HK-2 (cell line): Measurements from ENCODE around the gene TACR1.

Source experiments
- DNase-seq: peaks from one replicate; pipeline ENCODE4 v3.0.0-alpha.2; 2018; ENCODE audit not compliant: unreplicated experiment

Gene TACR1

DNA sequence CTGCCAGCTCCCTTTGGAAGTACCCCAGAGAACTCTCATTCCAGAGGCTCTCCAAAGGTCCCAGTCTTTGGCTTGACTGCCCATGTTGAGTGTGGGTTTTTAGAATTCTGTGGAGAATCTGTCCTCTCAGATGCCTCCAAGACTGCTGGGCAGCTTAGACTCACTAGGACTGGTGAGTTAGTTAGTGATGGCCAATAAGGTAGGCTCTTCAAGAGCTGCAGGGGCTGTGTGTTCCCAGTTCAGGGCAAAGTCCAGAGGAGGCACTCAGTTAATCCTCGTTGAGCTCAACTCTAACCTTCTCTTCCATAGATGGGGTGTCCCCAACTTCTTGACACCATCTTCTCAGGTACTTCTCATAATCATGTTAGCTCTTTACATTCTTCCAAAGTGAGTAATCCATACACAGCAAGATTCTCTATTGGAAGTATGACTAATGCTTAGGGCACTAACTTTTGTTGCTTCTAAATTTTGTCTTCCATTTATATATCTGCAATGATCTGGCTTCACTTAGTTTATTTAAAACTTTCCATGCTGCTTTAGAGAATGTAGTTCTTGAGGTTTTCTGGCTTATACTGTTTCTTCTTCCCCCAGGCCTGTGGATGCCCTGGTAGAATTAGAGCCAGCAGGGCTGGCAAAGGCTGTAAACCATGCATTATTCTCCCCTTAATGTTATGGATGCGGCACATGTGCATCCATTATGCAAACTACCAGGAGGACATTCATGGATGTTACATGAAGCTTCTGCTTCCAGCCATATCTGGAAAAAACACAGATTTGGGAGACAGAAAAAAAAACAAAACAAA, 151.9 kb downstream of the TACR1 start:
- no peak for DNase-seq

DNA sequence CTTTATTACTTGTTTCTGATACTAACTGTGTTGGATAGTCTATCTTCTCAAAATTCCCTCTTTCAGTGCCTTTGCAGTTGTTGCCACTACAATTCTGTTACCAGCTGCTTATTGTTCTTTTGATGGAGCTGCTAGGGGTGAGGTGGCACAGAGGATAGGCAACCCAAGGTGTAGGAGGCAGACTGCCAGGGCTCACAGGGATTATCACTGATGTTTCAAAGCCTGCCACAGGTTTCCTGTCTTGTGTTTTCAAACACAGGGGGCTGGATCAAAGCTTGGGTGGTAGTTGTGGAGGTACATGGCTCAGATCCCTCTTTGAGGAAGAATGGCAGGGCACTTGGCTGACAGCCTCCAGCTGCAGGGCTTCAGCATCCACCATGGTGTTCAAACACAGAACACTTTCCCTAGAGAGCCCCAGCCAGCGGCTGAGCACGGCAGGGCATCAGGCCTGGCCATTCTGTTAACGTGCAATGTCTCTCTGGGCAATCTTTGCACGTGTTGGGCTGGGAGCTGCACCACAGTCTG, 153.7 kb downstream of the TACR1 start:
- no peak for DNase-seq

DNA sequence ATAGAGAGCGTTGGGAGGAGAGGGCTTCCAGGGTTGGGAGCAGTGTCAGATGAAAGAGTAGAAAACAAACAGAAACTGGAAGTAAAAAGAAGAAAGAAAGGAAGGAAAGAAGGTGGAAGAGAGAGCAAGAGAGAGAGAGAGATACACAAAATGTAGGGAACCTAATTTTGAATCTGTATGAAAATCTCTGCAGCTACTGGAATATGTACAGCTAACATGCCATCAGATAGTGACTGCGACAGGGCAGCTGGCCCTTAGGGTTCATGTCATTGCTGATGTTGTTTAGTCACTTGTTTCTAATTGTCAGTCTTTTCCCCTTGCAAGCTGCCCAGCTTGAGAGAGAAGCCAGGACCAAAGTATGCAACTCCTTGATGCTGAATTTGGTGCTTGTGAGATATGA, 155.0 kb downstream of the TACR1 start:
- DNase-seq = no peak

DNA sequence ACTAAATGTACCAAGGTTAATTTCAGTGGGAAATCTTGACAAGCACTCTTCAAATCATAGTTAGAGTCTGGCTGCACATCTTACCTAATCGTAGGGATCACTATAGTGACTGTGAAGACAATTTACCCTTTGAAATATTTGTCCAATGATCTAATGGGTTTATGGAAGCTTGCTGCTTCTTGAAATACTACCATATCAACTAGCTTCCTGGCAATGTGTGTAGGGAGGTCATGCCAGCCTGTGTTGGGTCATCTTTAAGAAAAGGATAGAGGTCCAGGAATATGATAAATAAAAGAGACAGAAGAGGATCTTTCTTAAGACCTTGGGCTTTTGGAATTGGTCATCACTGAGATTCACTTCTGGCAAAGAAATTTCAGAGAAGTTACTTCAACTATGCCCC, 156.5 kb downstream of the TACR1 start:
- no peak for DNase-seq

DNA sequence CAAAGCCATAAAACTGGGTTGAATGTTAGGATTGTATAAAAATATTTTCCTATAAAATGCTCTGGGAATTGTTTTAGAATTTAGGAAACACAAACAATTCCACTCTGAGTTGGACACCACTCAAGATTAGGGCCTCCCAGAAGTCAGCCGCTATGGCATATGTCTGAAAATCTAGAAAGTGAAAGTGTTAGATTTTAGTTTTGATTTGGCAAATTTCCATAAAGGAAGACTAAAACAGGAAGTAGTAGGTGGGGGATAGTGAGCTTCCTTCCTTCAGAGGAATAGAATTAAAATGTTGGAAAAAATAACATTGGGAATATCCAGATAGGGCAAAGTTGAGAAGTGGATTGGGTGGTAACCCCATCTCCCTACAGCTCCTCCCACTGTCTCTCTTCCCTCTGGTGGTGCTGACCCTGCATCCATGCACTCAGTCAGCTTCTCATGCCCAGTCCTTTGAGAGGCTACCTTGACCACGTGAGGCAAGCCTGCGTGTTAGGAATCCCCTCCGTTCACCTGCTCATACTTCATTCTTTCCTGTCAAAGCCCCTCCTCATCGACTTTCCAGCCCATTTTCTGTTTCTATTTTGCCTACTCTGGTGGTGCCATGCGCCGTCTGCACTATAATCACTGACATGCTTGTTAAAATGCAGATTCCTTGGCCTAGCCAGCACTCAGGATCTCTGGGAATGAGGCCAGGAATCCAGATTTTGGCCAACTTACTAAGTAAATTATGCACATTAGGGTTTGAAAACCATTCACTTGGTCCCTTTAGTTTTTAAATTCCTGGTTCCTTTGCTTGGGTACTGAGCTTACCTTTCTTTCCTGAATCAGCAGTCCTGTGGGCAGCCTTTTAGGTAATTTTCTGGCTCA, 157.4 kb downstream of the TACR1 start:
- DNase-seq = no peak

DNA sequence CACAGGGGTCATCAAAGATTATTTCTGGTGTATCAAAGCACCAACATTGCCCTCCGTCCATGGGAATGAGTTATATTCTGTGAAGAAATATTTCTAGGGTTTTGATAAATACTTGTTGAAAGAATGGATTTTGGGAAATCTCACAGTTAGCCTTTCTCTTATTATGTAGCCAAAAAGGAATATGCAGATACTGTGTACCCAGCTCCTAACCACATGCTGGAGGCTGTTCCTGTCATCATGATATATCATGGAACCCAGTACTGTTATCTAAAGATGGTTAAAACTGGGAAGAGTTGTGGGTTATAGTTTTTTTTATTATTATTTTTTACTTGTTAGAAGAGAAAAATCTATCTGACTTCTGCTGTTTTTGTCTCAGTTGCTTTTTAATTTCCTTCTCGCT, 158.1 kb downstream of the TACR1 start:
- DNase-seq = no peak

DNA sequence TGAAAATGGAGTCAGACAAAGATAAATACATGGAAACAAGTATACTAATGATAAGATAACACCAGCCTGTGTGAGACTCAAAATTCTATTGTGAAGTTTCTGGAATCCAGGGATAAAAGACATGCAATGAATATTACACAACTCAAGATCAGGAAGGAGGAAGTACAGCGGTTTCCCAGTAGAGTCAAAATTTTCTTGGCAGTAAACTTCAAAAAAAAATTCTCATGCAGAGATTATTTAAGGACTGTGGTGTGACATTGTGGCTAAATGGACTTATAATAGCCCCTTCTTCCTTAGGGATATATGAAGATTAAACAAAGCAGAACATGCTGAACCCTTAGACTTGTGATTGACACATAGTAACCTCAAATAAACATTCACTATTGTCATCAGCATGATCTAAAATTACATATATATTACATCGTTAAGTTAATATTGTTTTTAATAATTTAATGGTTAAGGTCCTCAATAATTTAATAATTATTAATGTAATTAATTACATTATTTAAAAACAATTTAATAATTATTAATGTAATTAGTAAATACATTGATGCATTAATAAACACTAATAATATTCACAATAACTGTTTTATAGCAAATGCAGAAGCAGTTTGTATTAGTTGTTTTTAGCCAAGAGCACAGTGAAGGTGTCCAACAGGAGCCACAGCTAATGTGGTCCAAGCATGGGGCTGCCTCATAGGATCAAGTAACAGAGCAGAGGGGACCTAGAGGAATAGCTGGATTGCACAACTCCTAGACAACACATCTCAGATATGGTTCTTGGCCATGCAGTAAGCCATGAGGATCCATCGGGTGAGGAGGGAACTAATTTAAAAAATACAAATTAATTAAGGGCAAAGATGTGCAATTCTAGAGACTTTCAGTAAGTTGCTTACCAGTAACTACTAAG, 163.6 kb downstream of the TACR1 start:
- no peak for DNase-seq

DNA sequence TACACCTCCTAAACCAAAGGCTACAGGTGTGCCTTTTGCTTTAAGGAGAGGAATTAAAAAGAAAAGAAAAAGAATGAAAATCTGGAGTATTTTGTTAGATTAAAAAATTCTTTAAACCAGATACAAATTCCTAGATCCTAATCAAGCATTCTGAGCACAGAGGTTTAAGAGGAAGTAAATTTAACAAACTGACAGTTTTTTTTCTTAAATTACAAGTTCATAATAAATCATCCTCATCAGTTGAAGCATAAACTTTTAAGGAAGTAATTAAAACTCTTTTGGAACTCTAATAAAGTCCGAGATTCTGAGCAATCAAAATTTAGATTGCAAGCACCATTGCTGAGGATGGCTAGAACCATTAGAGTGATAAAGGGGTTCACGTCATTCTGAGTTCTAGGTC, 165.8 kb downstream of the TACR1 start:
- no peak for DNase-seq

DNA sequence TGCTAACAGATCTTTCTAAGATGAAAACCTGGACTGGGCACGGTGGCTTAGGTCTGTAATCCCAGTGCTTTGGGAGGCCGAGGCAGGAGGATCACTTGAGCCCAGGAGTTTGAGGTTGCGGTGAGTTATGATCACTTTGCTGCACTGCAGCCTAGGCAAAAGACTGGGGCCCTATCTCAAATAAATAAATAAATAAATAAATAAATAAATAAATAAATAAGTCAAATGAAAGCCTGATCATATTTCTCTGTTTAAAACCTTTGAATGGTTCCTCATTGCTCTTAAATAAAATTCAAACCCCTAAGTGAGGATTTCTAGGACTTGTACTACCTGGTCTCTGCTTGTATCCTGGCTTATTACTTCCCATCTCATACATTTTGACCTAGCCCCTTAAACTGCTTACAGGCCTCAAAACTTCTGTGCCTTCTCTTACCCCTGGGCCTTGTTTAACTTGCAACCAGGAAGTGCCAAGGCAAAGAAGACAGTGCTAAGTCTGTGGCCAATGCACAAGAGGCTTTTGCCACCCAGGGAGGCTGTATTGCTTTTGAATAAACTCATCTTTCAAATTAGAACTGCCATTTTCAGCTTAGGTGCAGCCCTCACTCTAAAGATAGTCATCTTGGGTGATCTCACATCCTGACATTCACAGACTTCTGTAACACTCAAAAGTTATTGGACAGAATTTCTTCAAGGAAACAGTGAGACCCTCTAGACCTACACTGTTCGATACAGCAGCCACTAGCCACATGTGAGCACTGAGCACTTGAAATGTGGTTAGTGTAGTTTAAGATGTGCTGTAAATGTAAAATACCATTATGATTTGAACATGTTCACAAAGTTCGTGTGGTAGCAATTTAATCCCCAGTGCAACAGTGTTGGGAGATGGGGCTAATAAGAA, 167.2 kb downstream of the TACR1 start:
- no peak for DNase-seq

DNA sequence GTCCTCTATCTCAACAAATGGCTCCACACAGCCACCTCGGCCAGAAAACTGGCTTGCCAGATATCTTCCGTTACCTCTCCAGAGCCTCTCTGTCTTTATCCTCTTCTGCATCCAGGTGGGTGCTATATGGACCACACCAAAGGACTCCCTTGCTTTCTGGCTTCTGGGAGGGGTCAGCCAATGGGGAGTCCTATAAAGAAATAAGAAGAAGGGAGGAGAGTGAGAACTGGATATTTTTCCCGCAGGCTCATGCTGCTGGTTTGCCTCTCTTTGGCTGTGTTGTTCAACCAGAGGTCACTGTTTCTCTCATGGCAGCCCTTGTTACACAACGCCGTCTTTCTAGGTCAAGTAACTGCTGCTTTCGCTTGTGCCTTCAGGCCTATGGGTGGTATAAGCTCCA, 168.1 kb downstream of the TACR1 start:
- DNase-seq = no peak

DNA sequence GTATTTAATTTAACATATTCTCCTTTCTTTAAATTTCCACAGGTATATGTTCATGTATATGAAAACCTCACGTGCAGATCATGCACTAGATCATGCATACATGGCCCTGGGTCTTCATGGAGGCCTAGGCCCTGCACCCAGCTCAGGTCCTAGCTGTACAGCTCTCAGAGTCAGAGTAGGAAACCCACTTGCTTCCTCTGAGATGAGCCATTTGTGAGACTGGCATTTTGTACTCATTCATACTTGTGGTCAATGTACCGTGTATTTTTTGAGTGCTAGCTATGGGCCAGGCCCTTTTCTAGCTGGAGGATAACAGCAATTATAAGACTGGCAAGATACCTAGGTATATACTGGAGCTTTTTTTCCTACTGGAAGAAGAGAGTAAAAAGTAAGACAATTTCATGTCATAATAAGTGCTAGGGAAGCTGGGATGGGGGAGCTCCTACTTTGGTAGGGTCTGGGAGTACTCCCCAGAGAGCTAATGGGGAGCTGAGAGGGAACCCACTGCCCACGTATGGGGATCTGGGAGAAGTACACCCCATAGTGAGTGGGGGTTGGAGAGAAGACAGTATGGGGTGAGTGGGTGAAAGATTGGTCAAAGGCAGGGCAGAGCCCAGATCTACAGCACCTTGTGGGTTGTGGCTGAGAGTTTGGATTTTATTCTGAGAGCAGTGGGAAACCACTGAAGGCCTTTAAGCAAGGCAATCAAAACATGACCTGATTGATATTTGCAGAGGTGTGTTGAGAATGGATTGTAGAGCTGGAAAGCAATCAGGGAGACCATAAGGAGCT, 168.9 kb downstream of the TACR1 start:
- DNase-seq = no peak

DNA sequence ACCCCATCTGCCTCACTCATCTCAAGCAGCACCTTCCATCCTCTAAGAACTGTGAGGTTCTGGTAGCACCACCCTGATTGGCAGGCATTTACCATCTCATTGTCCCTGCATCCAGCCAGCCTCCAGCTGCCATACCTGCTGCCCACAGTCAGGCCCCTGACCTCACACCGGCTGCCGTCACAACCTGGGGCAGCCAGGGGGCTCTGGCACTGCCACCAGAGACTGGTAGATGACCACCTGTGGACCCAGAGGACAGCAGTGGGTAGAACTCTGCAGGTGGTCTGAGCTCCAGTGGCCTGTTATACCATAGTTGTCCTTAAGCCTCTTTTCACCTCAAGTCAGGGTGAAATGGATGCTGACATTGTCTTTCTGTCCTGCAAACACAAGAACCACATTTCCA, 171.4 kb downstream of the TACR1 start:
- no peak for DNase-seq

DNA sequence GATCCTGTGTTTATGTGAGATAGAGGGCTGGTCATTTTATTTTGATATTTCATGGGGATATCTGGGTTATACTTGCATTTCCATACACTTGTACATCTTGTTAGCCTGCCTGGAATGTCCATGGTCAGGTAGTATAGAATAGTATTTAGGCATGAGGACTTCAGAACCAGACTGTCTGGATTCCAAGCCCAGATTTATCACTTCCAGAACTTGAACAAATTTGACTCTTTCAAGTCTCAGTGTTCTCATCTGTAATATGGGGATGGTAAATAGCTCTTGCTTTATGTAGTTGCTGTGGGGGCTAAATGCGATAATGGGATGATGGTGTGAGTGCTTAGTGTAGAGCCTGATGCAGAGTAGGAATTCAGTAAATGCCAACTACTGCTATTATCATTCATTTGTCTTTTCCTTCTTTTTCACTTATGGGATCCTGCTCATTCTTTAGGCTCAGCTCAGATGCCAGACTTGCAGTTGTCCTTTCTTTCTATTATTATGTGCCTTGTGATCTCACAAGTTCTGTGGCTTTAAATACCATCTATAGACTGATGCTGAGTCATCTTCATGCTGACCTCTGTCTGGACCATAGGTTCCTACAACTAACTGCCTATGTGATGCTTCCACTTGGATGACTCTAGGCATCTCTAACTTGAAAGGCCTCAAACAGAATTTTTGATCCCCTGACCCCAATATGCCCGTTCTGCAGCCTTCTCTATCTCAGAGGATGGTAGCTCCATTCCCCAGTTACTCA, 173.5 kb downstream of the TACR1 start:
- DNase-seq = no peak

DNA sequence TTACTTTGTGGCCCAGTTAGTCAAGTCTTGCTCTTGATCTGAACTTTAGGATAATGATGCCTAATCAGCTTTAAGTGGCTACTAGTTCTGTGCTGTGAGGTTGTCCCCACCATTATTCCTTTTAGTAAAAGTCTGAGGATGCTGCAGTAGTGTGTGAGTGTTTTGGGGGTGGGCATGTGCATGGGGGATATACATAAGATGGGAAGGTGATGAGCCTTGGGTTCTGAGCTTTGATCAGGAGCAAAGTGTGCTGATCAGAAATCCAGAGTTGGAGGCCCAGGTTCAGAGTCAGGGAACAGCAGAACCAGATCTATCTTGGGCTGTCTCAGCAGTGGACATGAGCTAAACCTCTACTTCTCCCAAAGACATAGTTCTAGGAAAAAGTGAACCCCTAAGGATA, 174.1 kb downstream of the TACR1 start:
- DNase-seq = no peak

DNA sequence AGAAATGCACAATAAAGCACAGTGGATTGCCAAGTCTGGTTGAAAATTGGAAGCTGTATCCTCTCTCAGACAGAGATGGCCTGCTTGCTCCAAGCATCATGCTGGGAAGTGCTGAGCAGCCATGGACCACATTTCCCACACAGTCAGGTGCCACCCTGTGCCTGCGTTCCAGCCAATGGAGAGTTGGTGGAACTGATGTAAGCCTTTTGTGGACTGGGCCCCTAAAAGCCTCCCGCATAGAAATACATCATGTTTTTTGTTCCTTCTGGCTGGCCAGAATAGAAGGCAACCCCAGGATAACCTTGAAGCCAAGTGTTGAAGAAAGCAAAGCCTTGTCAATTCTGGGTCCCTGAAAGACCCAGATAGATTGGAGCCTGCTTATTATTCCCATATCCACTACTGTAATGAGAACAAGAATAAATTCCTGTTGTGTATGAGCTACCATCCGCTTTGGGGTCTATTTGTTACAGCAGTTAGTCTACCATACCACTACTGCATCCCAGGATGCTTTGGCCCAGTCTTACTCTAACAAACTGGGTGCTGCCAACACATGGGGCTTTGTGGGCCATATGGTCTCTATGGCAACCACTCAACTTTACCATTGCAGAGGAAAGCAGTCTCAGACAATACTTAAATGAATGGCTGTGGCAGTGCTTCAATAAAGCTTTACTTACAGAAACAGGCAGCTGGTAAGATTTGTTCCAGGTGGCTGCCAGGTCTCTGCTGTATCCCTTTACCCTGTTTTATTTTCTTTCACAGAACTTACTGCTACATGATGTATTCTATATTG, 175.5 kb downstream of the TACR1 start:
- DNase-seq = no peak

DNA sequence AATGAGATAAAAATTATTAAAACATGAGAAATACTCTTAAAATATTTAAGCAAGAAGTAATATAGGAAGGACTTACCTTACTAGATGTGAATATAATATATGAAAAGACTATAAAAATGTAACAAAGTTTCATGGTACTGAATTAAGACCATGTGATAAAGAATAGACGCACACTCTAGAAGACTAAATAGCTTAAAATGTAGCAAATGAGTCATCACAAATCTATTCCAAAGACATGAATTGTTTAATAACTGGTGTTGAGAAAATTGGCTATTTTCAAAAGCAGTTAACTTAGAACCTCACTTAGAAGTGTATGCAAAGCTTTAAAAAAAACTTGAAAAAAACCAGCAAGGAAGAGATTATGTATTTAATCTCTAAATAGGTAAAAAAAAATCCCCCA, 176.8 kb downstream of the TACR1 start:
- DNase-seq = no peak

DNA sequence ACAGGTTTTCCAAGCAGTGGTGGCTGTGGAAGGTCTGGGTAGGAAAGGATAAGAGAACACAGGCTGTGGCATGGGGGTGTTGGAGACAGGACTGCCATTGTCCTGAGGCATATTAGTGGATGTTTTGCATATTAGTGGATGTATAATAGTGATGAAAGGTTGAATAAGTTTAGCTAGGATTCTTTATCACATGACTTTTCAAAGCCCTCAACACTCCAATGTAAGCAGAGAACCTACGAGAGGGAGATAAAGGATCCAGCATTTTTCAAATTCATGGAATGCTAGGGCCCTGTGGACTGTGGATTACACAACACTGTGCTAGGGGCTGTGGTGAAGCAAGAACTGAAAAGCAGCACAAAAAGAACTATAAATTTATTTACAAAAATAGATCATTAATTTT, 177.6 kb downstream of the TACR1 start:
- no peak for DNase-seq

DNA sequence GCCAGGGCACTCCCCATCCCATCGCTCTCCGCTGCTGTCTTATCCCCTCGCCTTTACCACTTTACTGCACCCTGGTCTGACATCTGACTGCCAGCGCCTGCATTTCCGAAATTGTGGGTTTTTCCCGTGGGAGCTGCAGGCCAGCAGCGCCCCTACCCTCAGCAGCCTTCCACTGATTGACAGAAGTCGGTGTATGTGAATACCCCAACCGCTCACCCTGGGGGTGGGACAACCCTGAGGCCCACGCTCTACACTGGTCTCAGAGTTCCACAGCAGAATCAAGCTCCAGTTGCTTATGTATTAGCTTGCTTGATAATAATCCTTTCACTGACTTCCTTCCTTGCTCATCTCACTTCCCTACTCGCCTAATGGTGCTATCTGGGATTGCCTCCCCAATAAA, 178.8 kb downstream of the TACR1 start:
- no peak for DNase-seq

DNA sequence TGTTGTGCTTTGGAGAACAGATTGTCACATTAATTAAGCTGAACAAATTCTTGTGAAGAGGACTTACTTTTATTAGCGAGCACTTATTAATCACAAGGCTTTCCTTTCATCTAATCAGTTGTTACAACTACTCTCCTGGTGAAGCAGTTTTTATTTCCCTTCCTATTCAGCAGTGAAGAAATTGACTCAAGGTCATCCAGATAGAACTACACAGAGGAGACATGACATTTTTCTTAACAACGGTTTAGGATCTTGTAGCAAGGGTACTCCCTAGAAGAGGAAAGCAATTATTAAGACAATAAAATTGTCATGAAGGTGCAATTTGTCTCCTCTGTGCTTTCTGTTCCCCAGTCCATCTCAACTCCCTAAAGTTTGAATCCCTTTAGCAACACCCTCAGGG, 179.5 kb downstream of the TACR1 start:
- no peak for DNase-seq
